Dermis microvascular lymphatic vessel endothelial cell (primary cell): ENCODE results near the gene ASCL4. TPM values are rescaled to one million over a fixed set of nuclear protein-coding genes. Genes with fewer than 3 reads are reported as not detected.

ENCODE experiments used
- DNase-seq, 2 donors: peaks; one replicate each; pipeline versions ENCODE4 v3.0.0 to v3.0.0-alpha.2; 2010; ENCODE audit warnings: low read depth in 2 of 2
- total RNA-seq: library from RNA; depleted of rRNA; stranded (reverse); fragments of >200 nt; gene quantifications from 2 replicates; pipeline ENCODE4 v1.2.1, GENCODE V29; 2014

The ASCL4 gene
- total RNA-seq, 1 donor from 2014 or later, result not detected

DNA sequence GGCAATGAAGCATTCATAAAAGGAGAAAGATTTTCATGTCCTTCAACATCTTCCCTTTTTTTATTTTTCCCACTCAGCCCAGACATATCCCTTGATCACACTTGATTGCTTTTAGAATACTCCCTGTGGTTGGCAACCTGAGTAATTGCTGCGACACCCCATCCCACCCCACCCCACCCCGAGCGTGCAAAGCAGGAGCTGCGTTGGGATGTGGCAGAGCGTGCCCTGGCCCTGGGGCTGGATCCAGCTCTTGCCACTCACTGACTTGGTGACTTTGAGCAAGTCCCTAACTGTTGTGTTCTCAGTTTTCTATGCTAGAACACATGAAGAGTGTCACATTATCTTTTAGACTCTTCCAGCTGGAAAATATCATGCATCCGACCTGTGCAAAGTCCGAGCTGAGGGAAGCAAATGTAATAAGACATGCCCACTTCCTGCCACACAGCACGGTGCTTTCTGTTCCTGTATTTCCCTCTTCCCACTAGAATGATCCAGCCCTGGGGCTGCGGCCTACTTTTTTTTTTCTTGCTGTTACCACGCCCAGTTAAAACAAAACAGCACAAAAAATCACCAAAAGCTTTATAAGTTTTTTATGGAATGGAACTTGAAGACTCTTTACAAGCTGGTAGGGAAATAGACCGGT lies 4.0 kb downstream of the ASCL4 start:
- no peak for DNase-seq

DNA sequence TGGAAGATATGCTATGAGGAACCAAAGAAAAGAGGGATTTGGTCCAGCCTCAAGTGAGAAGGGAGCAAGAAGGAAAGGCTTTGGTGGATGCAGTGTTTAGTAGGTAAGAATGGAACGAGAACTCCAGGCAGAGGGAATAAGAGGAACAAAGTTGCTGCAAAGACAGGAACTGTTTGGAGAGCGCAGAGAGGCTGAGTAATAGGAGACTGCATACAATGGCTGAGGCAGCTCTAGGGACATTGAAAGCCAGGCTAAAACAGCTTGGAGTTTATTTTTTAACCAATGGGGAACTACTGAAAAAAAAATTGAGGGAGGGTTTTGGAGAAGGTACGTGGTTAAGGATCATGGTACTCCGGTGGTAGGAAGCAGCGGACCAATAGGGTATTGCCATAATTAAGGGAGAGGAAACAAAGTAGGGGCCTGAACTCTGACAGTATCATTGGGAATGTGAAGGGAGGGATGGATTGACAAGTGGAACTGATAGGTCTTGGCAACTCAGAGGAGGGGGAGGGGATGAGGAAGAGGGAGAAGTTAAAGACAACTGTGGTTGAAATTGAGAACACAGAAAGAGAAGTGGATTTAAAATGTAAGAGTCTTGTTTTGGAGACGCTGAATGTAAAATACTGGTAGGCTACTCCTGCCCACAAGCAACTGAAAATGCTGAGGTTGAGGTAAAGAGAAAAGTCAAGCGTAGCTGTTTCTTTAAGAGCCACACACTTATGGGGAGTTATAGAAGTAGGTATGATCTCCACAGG lies 4.8 kb downstream of the ASCL4 start:
- DNase-seq, result no peak

DNA sequence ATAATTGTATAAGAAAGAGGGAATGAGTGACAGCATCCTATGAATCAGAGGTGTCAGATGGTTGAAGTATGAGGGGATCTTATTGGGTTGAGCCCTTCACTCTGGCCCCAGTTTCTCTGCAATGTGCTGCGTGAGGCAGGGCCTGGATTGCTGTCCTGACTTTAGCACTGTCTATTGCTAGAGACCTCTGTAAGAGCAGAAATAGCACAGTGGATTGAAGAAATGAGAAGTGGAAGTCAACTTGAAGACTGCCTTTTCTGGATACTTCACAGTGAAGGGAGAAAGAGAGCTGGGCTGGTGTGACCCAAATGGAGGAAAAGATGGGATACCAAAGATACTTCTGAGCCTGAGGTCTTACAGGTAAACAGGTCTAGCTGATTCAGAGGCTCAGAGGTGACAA lies 5.8 kb downstream of the ASCL4 start:
- DNase-seq, result no peak

DNA sequence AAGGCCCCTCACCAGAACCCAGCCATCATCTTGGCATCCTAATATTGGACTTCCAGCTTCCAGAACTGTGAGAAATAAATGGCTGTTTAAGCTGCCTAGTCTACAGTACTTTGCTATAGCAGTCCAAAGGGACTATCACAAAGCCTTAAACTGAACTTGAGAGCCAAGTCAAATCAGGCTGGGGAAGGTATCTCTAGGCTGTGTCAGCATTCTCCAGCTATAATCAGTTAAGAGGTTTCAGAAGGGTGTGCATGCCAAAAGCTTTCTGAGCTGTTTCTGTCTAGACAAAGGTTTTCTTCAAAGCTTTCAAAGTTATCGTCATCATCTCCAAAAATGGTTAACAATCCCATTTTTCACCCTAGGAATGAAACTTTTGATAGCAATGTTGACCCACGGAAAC lies 7.6 kb downstream of the ASCL4 start:
- no peak for DNase-seq

DNA sequence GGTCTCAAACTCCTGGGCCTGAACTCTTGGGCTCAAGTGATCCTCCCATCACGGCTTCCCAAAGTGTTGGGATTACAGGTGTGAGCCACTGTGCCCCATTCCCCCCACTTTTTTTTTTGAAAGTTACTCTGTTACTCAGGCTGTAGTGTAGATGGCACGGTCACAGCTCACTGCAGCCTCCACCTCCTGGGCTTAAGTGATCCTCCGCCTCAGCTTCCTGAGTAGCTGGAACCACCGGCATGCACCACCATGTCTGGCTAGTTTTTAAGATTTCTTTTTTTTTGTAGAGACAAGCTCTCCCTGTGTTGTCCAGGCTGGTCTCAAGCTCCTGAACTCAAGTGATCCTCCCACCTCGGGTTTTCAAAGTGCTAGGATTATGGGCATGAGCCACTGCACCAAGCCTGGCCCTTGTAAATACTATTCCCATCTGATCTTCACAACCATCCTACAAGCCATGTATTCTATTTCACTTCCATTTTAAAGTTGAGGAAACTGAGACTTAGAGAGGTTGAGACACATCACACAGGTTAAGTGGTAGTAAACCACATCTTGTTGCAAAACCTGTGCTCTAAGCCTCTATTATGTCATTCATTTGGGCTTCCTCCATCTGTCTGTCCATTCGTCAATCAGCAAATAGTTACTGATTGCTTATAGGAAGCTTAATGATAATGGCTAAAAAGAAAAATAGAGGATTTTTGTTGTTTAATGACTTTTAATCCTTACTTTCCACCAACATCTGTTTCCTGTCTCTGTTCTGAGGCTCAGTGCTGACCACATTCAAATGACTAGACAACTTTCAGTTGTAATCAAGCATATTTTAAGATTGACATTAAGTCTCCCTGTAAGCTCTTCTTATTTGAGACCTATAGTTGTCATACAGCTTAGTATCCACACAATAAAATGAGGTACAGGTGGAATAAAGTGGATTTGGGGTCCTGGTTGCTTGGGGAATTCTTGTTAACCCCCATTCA lies 9.2 kb downstream of the ASCL4 start:
- DNase-seq, result no peak

DNA sequence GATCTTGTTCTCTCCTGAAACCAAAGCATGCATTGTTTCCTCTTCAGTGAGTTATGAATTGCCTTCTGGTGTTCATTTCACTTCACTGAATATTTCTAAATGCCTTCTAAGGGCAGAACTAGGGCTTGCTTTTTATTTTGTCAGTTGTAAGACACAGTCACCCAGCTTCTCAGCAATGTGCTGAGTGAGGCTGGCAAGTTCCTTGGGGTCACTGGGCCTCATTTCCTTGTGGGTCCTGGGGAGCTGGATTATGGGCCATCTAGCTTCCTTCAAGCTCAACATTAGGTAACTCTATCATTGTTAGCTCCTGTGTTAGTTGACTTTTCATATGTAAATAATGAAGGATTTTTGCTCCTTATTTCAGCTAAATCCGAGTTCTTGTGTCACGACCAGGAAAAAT lies 13.8 kb downstream of the ASCL4 start:
- DNase-seq, result no peak

DNA sequence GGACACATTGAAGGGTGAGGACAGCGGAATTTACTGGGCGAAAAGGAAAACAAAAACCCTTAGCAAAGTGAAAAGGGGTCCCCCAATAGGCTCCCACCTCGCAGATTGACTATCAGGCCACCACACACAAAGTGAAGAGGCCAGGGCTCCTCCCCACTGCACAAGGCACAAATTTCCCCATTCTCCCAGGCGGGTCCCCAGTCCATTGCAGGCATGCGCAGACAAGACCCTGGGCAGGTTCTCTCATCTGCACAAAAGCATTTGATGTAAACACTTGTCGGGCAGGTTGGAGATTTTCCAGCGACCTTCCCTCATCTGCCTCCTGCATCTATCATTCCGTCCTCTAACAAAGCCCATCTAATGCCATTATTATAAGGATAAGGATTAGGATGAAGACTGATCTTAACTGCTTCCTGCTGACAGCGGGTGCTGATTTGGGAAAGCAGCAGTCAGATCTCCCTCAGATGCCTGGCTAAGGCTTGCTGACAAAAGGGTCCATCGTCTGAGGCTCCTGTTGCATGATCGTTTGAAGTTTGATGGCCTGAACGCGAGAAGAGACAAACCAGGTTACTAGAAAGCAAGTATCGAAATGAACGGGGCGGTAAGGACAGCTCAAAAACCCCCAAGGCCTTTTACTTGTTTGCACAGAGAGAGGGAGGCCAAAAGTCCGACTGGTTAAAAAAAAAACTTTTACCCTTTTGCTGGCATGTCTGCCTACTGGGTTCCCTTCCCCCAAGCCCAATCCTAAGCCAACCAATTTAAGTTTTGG lies 14.4 kb downstream of the ASCL4 start:
- DNase-seq, result no peak

DNA sequence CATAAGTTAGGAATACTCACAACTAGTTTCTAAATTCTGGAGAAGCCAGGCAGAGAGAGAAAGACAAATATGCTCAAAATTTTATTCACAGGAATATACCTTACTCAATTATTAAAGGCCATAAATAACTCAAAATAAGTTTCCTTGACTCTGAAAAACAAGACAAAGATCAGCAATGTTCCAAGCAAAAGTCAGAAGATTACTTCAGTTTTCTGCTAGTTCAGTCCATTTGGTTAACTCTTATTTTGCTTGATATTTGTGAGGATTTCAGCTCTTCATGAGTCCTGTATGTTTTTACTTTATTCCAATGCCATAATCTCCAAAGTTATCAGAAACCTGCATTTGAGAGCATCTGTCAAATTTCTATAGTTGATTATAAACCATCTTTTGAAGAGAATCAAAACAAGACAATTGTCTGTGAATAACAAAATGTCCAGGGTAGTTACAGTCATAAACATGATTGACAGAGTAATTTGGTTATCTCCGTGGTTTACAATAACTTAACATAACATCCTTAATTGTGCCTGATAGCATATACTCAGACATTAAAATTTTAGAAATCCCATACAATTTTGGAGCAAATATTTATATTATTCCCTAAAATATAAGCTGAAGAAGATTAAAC lies 17.1 kb downstream of the ASCL4 start:
- DNase-seq, result no peak

DNA sequence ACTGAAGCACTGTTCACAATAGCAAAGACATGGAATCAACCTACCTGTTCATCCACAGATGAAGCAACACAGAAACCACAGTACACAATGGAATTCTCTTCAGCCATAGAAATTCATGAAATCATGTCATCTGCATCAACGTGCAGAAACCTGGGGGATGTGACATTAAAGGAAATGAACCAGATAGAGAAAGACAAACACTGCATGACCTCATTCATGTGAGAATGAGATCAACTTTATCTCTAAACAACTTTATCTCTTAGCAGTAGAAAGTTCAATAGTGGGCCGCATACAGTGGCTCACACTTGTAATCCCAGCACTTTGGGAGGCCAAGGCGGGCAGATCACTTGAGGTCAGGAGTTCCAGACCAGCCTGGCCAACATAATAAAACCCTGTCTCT lies 19.9 kb downstream of the ASCL4 start:
- no peak for DNase-seq

DNA sequence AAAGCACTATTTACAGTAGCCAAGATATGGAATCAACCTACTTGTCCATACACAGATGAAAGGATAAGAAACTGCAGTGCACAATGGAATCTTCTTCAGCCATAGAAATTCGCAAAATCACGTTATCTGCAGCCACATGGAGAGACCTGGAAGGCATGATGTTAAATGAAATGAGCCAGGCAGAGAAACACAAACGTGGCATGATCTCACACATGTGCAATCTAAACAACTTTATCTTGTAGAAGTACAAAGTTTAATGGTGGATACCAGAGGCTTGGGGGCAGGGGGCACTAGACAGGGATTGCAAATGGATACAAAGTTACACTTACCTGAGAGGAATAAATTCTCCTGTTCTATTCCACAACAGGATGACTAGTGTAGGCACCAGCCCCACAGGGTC lies 24.1 kb downstream of the ASCL4 start:
- DNase-seq, result no peak

DNA sequence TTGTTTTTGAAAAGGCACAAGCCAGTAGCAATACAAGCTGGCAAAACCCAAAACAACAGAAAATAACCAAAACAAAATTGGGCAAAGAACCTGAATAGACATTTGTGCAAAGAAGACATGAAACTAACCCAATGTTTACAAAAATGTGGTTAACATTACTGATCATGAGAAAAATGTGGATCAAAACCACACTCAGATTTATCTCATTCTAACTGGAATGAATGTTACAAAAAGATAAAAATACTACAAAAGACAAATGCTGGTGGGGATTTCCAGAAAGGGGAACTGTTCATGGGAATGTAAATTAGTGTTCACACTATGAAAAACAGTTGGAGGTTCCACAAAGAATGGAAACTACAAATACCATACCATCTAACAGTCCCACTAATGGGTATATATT lies 26.6 kb downstream of the ASCL4 start:
- no peak for DNase-seq

DNA sequence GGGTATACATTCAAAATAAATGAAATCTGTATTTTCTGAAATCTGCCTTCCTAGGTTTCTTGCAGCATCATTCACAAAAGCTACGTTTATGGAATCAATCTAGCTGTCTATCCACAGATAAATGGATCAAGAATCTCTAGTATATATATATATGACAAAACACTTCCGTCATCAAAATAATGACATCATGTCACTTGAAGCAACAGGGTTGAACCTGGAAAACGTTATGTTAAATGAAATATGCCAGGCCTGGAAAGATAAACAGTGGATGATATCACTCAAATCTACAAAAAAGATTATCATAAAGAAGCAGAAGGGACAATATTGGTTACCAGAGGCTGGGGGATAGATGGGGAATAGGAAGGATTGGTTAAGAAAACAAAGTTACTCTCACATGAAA lies 28.6 kb downstream of the ASCL4 start:
- DNase-seq, result no peak

DNA sequence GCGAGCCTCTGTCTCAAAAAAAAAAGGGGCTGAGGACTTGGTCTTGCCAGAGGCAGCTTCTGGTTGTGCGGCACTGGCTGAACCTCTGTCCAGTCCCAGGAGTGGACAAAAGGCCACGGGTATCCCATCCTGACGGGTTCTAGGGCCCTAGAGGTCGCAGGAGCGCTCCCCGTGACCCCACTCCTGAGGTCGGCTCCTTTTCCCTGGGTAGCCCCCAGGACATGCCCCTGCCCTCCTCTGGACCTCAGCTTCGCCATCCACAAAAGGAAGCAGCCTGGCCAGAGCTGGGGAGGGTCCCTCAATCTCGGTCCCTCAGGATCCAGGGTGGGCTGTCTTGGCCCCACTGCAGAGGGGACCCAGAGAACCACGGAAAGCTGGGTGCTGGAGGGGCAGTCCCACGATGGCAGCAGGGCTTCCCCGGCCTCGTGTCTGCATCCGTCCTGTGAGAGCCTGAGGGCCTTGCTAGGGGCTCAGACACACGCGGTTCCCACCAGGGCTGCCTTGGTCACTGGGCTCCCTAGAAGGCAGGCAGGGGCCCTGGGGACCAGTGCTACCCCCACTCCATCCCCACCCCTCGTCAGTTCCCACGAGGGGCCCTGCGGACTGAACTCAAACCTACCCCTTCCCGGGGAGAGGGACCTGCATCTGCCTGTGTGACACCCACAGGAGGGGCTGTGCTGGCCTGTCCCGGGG lies 31.1 kb downstream of the ASCL4 start:
- no peak for DNase-seq

DNA sequence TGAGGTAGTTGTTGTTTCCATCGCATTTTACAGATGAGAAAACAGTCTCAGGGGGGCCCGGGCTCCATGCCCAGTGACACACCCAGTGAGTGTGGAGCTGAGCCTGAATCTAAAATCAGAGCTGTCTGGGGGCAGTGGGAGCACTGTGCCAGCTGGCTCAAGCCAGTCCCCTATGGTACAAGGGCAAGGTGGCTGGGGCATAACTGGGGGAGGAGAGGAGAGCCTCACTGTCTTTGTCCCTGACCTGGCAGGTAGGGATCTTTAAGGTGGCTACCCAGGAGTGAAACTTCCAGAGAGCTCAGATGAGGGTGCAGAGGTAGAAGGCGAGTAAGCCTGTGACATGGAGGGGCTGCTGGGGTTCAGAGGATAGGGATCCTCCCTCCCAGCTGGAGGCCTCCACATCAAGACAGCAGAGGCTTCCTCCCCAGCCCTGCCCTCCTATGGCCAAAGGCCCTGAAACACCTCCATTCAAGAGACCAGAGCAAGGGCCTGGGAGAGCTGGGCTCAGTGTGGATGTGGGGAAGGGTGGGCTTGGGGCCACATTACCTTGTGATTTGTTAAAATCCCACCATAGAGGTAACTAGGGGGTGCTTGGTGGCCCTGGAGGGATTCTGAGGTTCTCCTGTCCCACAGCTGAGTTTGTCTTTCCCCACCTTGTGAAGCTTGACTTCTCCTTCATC lies 33.1 kb downstream of the ASCL4 start:
- no peak for DNase-seq

DNA sequence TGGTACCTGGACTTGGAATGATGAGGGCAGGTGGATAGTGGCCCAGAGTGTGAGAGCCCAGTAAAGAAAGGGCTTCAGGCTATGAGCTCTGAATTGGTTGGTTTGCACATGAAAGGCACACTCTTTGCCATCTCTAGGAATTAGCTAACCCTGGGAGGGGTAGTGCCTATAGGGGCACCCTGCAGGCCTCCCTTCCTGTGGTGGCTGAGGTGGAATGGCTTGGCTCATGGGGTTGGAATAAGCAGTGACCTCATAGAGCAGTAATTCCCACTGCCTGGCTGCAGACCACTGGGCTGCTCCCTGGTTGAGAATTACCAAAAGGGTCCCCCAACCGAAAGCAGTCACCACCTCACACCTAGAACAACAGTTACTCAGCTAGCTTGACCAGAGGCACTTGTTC lies 42.7 kb downstream of the ASCL4 start:
- no peak for DNase-seq

DNA sequence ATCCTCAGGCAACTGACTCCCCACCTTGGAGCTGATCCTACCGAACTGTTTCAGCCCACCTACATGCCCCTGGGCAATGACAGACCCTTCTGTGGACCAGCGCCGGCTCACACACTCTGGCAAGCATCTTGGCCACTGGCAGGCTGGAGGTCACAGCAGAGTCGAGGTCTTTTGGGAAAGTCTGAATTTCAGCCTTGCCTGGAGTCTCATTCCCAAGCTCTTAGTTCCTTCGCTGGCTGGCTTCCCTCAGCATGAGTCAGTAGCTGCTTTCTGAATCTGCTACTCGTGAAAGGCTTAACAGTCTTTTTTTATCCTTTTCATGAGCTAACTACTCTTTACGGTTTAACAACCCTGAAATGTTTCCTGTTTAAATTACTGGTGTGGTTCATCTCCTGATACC lies 44.5 kb downstream of the ASCL4 start:
- DNase-seq, result no peak

DNA sequence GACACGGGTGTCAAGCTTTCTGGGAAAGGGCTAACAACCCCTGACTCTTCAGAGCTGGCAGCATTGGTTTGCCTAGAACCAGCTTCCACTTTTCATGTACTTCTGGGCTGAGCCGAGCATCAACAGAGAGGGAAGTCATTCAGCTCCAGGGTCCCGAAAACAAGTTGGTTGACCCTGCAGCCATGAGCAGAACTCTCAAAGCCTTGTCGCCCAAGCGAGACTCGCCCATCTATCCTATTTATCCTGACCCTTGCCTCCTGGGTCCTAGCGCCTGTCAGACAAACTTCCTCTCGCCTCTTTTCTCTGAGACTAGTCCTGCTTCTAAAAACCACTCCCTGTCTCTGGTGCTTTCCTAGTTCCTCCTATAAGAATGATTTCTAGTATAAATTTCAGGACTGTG lies 47.9 kb downstream of the ASCL4 start:
- DNase-seq, result no peak
